ENCODE results near the gene FAM210B. TPM values are rescaled to one million over a fixed set of nuclear protein-coding genes. Genes with fewer than 3 reads are reported as not detected.
"Not testable (repeated sequence)": the region's sequence is repeated elsewhere in the genome, so short reads cannot be mapped to it uniquely, and the experiment has no call there.

The FAM210B gene
- total and polyA plus RNA-seq, 12 donors: 74.9 to 207 (median 128) TPM

GRCh38 chr20:56409956-56410355 lies 51.2 kb downstream of the FAM210B start:
- no peak overlapping the region for H3K4me3 ChIP-seq
- intact Hi-C loops (cut with DNase I): no loop called here
- peak overlapping the region in 4 of 5 donors; percentile 3 to 84 (median 35) for H3K27ac ChIP-seq
- TF ChIP-seq, protein P1, sequence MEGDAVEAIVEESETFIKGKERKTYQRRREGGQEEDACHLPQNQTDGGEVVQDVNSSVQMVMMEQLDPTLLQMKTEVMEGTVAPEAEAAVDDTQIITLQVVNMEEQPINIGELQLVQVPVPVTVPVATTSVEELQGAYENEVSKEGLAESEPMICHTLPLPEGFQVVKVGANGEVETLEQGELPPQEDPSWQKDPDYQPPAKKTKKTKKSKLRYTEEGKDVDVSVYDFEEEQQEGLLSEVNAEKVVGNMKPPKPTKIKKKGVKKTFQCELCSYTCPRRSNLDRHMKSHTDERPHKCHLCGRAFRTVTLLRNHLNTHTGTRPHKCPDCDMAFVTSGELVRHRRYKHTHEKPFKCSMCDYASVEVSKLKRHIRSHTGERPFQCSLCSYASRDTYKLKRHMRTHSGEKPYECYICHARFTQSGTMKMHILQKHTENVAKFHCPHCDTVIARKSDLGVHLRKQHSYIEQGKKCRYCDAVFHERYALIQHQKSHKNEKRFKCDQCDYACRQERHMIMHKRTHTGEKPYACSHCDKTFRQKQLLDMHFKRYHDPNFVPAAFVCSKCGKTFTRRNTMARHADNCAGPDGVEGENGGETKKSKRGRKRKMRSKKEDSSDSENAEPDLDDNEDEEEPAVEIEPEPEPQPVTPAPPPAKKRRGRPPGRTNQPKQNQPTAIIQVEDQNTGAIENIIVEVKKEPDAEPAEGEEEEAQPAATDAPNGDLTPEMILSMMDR (IDR thresholded peaks at IDR 0.05): no peak
- TF ChIP-seq POLR2A (IDR thresholded peaks at IDR 0.05): no peak
- peak in 1 of 7 donors; percentile 46 for DNase-seq
- H3K4me1 ChIP-seq (replicated peaks in 1 of 2): peaks cover 0 to 23% of the 10 kb centered on the region in 2 donors
- no peaks in the 10 kb centered on the region for H3K9me3 ChIP-seq (replicated peaks in 1 of 3)
- no peaks in the 10 kb centered on the region for H3K27me3 ChIP-seq
- WGBS, 4 donors: 53 to 93% (median 78%) methylated on average over 1 of the region's 1 CpG
- peaks cover 0 to 28% of the 10 kb centered on the region in 2 donors for H3K36me3 ChIP-seq (replicated peaks in 1 of 2)

- WGBS, 4 donors: 88 to 93% (median 89%) methylated on average over 7 of the region's 7 CpGs
- intact Hi-C loops (cut with DNase I); H3K4me3 ChIP-seq; H3K9me3 ChIP-seq (replicated peaks in 1 of 3); H3K27me3 ChIP-seq: not testable (repeated sequence)
- Histone ChIP-seq H3K4me1 (replicated peaks in 1 of 2) (peaks cover 0 to 23% of the 10 kb centered on the region in 2 donors), H3K27ac (peak overlapping the region in 4 of 5 donors; percentile 17 to 90 (median 50)), H3K36me3 (replicated peaks in 1 of 2) (peaks cover 0 to 18% of the 10 kb centered on the region in 2 donors)
- DNase-seq: peak in 1 of 7 donors; percentile 33
These were observed 52.5 kb downstream of the FAM210B start for GRCh38 chr20:56411287-56411686.

GRCh38 chr20:56411759-56412472 lies 53.1 kb downstream of the FAM210B start, which contains the start of gene CASS4:
Gene CASS4, plus strand, starts transcription at chr20:56412260. Its CDS starts 199 bp downstream, at chr20:56412459.
- no peak for TF ChIP-seq POLR2A (IDR thresholded peaks at IDR 0.05)
- TF ChIP-seq, protein P1 (IDR thresholded peaks at IDR 0.05): peak in 2 of 6 experiments; percentile 12 to 18
- Histone ChIP-seq H3K4me3 (peak within 1 kb of the TSS in 1 of 4 donors; percentile 35), H3K27me3 (no peaks in the 10 kb centered on the region), H3K36me3 (replicated peaks in 1 of 2) (peaks cover 0 to 11% of the 10 kb centered on the region in 2 donors), H3K4me1 (replicated peaks in 1 of 2) (peaks cover 0 to 23% of the 10 kb centered on the region in 2 donors), H3K27ac (peak within 1 kb of the TSS in 4 of 5 donors; percentile 23 to 90 (median 63)), H3K9me3 (replicated peaks in 1 of 3) (no peaks in the 10 kb centered on the region)
- intact Hi-C loops (cut with DNase I): no loop called here
- peak in 5 of 7 donors; percentile 35 to 58 (median 41) for DNase-seq
- WGBS, 4 donors: 47 to 58% (median 53%) methylated on average over 9 to 10 of the region's 10 CpGs

- peaks cover 0 to 23% of the 10 kb centered on the region in 2 donors for H3K4me1 ChIP-seq (replicated peaks in 1 of 2)
- 84 to 89% (median 88%) methylated on average over 7 of the region's 7 CpGs for WGBS, 4 donors
- H3K27ac ChIP-seq: peak overlapping the region in 4 of 5 donors; percentile 23 to 90 (median 63)
- no peaks in the 10 kb centered on the region for H3K9me3 ChIP-seq (replicated peaks in 1 of 3)
- no peaks in the 10 kb centered on the region for H3K27me3 ChIP-seq
- TF ChIP-seq POLR2A (IDR thresholded peaks at IDR 0.05): no peak
- TF ChIP-seq, protein P1 (IDR thresholded peaks at IDR 0.05): no peak
- H3K36me3 ChIP-seq (replicated peaks in 1 of 2): peaks cover 0 to 6% of the 10 kb centered on the region in 2 donors
- H3K4me3 ChIP-seq: peak overlapping the region in 1 of 4 donors; percentile 35
- DNase-seq: no peak
- intact Hi-C loops (cut with DNase I): no loop called here
These were observed 53.7 kb downstream of the FAM210B start for GRCh38 chr20:56412473-56412790.
